SK-N-MC (cell line): Measurements from ENCODE around the gene RAPGEF2.

Source experiments
- EZH2 ChIP-seq: fragments of 200-600 bp; sonication (generic); IDR thresholded peaks from one replicate; pipeline ENCODE4 v1.6.1; 2017; ENCODE audit warnings: antibody characterized with exemption
- POLR2AphosphoS5 ChIP-seq: IDR thresholded peaks from 2 replicates; pipeline ENCODE4 v1.6.1; 2012; ENCODE audit warnings: mild to moderate bottlenecking, low read depth, low read length, borderline replicate concordance

DNA sequence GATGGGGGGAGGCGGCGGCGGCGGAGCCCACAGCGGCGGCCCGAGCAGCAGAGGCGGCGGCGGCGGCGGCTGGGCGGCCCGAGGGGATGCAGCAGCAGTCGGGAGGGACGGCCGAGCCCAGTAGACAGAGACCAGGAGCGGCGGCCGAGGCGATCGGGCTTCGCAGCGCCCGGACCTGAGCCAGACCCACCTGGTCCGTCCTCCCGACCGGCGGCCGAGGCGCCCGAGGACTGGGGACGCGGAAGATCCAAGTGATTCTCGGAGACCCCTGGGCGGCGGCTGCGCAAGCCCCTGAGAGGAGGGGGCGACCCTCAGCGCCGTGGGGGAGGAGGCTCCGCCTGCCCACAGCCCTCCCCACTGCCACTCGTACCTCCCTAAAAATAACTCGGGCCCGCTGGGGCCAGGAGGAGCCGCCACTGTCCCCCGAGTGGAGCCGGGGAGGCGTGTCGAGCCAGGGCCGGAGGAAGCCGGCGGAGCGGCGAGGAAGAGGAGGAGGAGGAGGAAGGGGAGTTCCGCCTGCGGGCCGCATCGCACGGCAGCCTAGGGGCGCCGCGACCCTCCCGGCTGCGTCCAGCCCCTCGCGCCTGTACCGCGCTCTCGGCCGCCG is 608 bp downstream of the RAPGEF2 start:
- TF ChIP-seq EZH2 (no peak), POLR2AphosphoS5 (no peak)
